KMS-11 (cell line): ENCODE results near the gene FAM120AOS.

Experiments
- H2AFZ ChIP-seq: fragments of 200-600 bp; sonication (generic); 2 replicates; pipeline ENCODE4 v1.6.1; 2016; ENCODE audit warnings: antibody characterized with exemption, mixed run types, low read depth
- H3K27ac ChIP-seq: fragments of 200-600 bp; sonication (generic); 2 replicates; pipeline ENCODE4 v1.6.1; 2016; ENCODE audit warnings: mild to moderate bottlenecking, mixed run types
- H3K27me3 ChIP-seq: fragments of 200-600 bp; sonication (generic); 2 replicates; pipeline ENCODE4 v1.6.1; 2017; ENCODE audit warnings: mild to moderate bottlenecking, low read depth, mixed run types, moderate library complexity; ENCODE audit not compliant: insufficient read depth
- H3K36me3 ChIP-seq: fragments of 200-600 bp; sonication (generic); 2 replicates; pipeline ENCODE4 v1.6.1; 2017; ENCODE audit warnings: mild to moderate bottlenecking, mixed run types; ENCODE audit not compliant: insufficient read depth
- H3K4me1 ChIP-seq: fragments of 200-600 bp; sonication (generic); 2 replicates; pipeline ENCODE4 v1.6.1; 2016; ENCODE audit warnings: mild to moderate bottlenecking, low read depth, mixed run types; ENCODE audit not compliant: poor library complexity, severe bottlenecking
- H3K4me2 ChIP-seq: fragments of 200-600 bp; sonication (generic); 2 replicates; pipeline ENCODE4 v1.7.0; 2016; ENCODE audit warnings: mild to moderate bottlenecking, mixed run types
- H3K4me3 ChIP-seq: fragments of 200-600 bp; sonication (generic); IDR thresholded peaks from 2 replicates; pipeline ENCODE4 v1.6.1; 2017; ENCODE audit warnings: low read depth, low read length, mixed read lengths; ENCODE audit not compliant: insufficient read depth
- H3K79me2 ChIP-seq: fragments of 200-600 bp; sonication (generic); 2 replicates; pipeline ENCODE4 v1.6.1; 2016; ENCODE audit warnings: low read depth, mixed run types; ENCODE audit not compliant: insufficient read depth
- H3K9ac ChIP-seq: fragments of 200-600 bp; sonication (generic); 2 replicates; pipeline ENCODE4 v1.6.1; 2016; ENCODE audit warnings: mild to moderate bottlenecking, mixed run types
- H4K20me1 ChIP-seq: fragments of 200-600 bp; sonication (generic); 2 replicates; pipeline ENCODE4 v1.6.1; 2016; ENCODE audit warnings: mild to moderate bottlenecking, mixed run types; ENCODE audit not compliant: insufficient read depth
- TF ChIP-seq, protein P1 (sequence below): fragments of 200-600 bp; sonication (generic); conservative IDR thresholded peaks from 2 replicates; pipeline ENCODE4 v1.6.1; 2017; ENCODE audit warnings: low read depth, mild to moderate bottlenecking, antibody characterized with exemption, low read length, moderate library complexity, mixed read lengths

Gene FAM120AOS

DNA sequence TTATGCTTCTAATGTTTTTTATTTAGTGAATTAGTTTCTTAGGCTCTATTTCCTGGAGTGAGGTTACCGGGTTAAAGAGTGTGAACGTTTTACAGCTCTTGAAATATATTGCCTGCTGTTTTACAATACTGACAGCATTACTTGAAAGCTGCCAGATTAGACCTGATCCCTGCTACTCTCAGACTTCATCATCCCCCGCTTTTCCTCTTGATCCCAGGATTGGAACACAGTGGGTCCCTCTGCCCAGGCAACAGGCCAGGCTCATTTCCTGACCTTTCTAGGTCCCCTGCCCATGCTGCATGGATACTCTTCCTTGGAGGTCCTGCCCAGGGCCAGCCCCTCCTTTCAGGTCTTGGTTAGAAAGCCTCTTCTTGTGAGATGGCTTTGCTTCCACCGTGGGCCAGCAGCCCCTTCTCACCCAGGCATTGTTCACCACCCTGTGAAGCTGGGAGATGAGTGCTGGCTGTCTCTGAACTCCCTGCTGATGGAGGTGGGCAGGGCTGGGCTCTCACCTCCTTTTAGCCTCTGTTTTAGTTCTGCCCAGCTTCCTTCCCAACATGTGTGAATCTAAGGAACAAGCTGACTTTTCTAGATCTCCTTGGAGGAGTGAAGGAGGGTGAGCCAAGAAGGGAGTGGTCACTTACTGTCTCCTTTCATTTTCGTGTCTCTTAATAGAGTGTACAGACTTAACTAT is 15.5 kb upstream of the FAM120AOS start:
- H3K4me3 ChIP-seq: no peak overlapping the region
- peaks cover 14% of the 10 kb centered on the region for H4K20me1 ChIP-seq
- H3K9ac ChIP-seq: no peak overlapping the region
- no peak overlapping the region for H3K27ac ChIP-seq
- H3K79me2 ChIP-seq: peaks cover 91% of the 10 kb centered on the region
- H3K36me3 ChIP-seq: no peaks in the 10 kb centered on the region; the same call in 1 of the 2 replicates
- peaks cover 54% of the 10 kb centered on the region for H3K4me1 ChIP-seq
- no peaks in the 10 kb centered on the region for H3K27me3 ChIP-seq
- no peak overlapping the region; the same call in 1 of the 2 replicates for H3K4me2 ChIP-seq
- TF ChIP-seq, protein P1, sequence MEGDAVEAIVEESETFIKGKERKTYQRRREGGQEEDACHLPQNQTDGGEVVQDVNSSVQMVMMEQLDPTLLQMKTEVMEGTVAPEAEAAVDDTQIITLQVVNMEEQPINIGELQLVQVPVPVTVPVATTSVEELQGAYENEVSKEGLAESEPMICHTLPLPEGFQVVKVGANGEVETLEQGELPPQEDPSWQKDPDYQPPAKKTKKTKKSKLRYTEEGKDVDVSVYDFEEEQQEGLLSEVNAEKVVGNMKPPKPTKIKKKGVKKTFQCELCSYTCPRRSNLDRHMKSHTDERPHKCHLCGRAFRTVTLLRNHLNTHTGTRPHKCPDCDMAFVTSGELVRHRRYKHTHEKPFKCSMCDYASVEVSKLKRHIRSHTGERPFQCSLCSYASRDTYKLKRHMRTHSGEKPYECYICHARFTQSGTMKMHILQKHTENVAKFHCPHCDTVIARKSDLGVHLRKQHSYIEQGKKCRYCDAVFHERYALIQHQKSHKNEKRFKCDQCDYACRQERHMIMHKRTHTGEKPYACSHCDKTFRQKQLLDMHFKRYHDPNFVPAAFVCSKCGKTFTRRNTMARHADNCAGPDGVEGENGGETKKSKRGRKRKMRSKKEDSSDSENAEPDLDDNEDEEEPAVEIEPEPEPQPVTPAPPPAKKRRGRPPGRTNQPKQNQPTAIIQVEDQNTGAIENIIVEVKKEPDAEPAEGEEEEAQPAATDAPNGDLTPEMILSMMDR: no peak
- H2AFZ ChIP-seq: no peak overlapping the region

DNA sequence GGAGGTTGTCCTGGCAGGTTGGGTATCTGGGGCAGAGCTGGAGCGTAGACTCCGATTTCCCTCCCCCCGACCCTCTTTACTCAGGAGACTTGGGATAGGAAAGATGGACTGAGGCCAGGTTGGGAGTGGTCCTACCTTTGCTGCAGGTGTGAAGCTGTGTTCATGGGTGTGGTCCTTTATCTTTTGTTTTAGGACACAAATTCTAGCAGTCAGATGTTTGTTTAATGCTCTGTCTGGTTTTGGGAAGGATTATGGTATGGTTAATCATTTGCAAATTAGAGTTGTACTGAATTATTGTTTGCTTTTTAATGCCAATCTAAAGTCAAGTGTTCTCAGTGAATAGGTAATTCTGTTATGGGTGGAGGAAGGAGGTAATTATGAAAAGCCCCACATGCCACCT is 14.1 kb upstream of the FAM120AOS start:
- peaks cover 100% of the 10 kb centered on the region for H3K79me2 ChIP-seq
- no peaks in the 10 kb centered on the region; the same call in 1 of the 2 replicates for H3K36me3 ChIP-seq
- H3K4me3 ChIP-seq: no peak overlapping the region
- peaks cover 22% of the 10 kb centered on the region for H4K20me1 ChIP-seq
- H3K4me2 ChIP-seq: no peak overlapping the region
- TF ChIP-seq, protein P1: no peak
- no peak overlapping the region for H3K9ac ChIP-seq
- no peak overlapping the region for H3K27ac ChIP-seq
- H3K4me1 ChIP-seq: peaks cover 65% of the 10 kb centered on the region
- no peaks in the 10 kb centered on the region for H3K27me3 ChIP-seq
- H2AFZ ChIP-seq: no peak overlapping the region

DNA sequence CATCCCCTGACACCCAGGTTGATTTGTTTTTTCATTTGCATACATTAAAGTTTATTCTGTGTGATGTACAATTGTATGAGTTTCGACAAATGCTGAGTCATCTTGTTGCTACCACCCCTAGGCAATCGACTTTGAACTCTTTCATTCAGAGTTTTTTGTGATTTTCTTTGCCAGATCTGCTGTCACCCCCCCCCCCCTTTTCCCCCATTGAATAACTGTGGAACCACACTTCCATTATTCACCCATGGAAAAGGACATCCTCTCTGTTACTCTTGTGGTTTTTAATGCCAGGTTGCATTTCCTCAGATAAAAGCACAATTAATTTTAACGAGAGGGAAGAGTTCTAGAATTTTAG is 13.7 kb upstream of the FAM120AOS start:
- no peak overlapping the region for H2AFZ ChIP-seq
- H3K27ac ChIP-seq: no peak overlapping the region
- H3K4me2 ChIP-seq: 0 out of 2 replicates have a peak overlapping the region, but pooled peaks have one; percentile 26
- H4K20me1 ChIP-seq: peaks cover 22% of the 10 kb centered on the region
- no peak overlapping the region for H3K4me3 ChIP-seq
- peaks cover 65% of the 10 kb centered on the region for H3K4me1 ChIP-seq
- no peak overlapping the region for H3K9ac ChIP-seq
- peaks cover 100% of the 10 kb centered on the region for H3K79me2 ChIP-seq
- H3K27me3 ChIP-seq: no peaks in the 10 kb centered on the region
- no peaks in the 10 kb centered on the region for H3K36me3 ChIP-seq
- TF ChIP-seq, protein P1: no peak

DNA sequence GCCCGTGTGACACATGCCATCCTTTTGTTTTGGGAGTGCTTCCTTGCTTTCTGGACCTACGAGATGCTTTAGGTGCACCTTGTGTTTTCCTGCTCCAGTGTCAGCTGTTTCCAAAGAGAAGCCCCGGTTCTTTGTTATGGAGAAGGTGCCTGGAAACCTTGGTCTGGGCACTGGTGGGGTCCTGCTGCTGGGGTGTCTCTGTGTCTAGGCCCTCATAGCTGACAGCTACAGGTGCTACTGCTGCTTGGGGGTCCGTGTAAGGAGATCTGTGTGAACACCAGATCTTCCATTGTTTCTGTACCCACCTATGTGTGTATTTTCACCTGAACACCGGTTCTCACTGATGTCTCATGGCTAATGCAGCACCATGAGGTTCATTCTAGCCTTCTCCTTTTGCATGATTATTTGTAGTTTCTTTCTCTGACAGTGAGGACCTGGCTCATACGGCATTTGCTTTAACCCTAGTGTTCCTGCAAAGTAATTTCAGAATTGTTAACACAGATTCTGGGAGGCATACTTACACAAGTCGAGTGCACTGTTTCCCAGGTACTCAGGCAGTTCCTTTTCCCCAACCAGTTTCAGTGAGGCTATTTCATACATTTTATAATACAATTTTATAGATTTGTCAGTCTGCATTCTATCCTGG is 13.2 kb upstream of the FAM120AOS start:
- Histone ChIP-seq H3K27me3 (no peaks in the 10 kb centered on the region), H3K36me3 (no peaks in the 10 kb centered on the region), H2AFZ (no peak overlapping the region), H3K4me2 (0 out of 2 replicates have a peak overlapping the region, but pooled peaks have one; percentile 26), H4K20me1 (peaks cover 22% of the 10 kb centered on the region), H3K27ac (no peak overlapping the region), H3K4me3 (no peak overlapping the region), H3K9ac (no peak overlapping the region), H3K4me1 (peaks cover 65% of the 10 kb centered on the region), H3K79me2 (peaks cover 100% of the 10 kb centered on the region)
- TF ChIP-seq, protein P1: no peak
